HG02852 (cell line): ENCODE results near the gene NPIPB5.
"Not testable (repeated sequence)": the region's sequence is repeated elsewhere in the genome, so short reads cannot be mapped to it uniquely, and the experiment has no call there.

Source experiments
- ATAC-seq: cut with Tn5 transposase; IDR thresholded peaks from one replicate; pipeline ENCODE4 v1.9.1; 2021; ENCODE audit warnings: mild to moderate bottlenecking, moderate library complexity; ENCODE audit not compliant: unreplicated experiment

NPIPB5 gene

DNA sequence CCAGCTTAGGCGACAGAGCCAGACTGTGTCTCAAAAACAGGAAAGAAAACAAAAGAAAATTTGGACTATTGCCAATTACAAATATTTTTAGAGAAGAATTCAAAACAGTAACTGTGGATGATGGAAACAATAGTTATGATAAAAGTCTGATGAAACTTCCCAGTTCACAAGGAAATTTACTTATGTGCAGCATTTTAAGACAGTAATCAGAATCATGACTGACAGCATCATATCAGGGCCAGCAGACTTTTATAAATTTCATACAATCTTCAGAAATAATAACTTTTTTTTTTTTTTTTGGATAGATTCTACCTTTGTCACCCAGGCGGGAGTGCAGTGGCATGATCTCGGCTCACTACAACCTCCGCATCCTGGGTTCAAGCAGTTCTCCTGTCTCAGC is at the start of gene NPIPB5:
Gene NPIPB5, plus strand, starts transcription at position 301 of the 400 bp plus-strand sequence. CDS start 2,911 bp downstream, outside the sequence.
- ATAC-seq: not testable (repeated sequence)

GRCh38 chr16:22468846-22469245 is 41.8 kb upstream of the NPIPB5 start:
- ATAC-seq: not testable (repeated sequence)

- not testable (repeated sequence) for ATAC-seq
Observed at GRCh38 chr16:22537996-22538395, 27.3 kb downstream of the NPIPB5 start.

GRCh38 chr16:22544809-22545208 is 34.1 kb downstream of the NPIPB5 start:
- ATAC-seq: not testable (repeated sequence)

- not testable (repeated sequence) for ATAC-seq
Observed at GRCh38 chr16:22546630-22547029, 35.9 kb downstream of the NPIPB5 start.

GRCh38 chr16:22547170-22547765 is 36.6 kb downstream of the NPIPB5 start:
- not testable (repeated sequence) for ATAC-seq

DNA sequence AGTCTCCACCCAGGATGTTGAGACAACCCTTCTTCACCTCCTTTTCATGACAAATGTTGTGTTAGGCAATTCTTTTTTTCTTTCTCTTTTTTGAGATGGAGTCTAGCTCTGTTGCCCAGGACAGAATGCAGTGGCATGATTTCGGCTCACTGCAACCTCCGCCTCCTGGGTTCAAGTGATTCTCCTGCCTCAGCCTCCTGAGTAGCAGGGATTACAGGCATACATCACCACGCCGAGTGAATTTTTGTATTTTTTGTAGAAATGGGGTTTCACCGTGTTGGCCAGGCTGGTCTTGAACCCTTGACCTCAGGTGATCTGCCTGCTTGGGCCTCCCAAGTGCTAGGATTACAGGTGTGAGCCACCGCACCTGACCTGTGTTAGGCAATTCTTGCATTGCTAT is 39.2 kb downstream of the NPIPB5 start:
- not testable (repeated sequence) for ATAC-seq

DNA sequence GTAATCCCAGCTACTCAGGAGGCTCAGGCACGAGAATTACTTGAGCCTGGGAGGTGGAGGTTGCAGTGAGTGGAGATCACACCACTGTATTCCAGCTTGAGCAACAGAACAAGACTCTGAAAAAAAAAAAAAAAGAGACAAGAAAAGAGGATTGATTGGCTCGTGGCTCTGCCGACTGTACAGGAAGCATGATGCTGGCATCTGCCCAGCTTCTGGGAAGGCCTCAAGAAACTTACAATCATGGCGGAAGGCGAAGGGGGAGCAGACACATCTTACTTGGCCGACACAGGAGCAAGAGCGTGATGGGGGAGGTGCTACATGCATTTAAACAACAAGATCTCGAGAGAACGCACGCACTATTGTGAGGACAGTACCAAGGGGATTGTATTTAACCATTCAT is 40.5 kb downstream of the NPIPB5 start:
- ATAC-seq: not testable (repeated sequence)

GRCh38 chr16:22551651-22552050 is 41.0 kb downstream of the NPIPB5 start:
- not testable (repeated sequence) for ATAC-seq

- ATAC-seq: not testable (repeated sequence)
Observed at GRCh38 chr16:22556759-22557158, 46.1 kb downstream of the NPIPB5 start.
